Activated naive CD8-positive, alpha-beta T cell treated with anti-CD3 and anti-CD28 coated beads for 36 hours (primary cell): ENCODE measurements around the gene KSR1. TPM values are rescaled to one million over a fixed set of nuclear protein-coding genes. Genes with fewer than 3 reads are reported as not detected.

Experiments
- DNase-seq: peaks from one replicate; pipeline ENCODE4 v3.0.0; 2021
- H3K27ac Mint-ChIP-seq: one replicate; pipeline ENCODE4 v1.8.0; 2022; ENCODE audit warnings: mild to moderate bottlenecking, moderate library complexity, mixed read lengths
- H3K27me3 Mint-ChIP-seq: one replicate; pipeline ENCODE4 v1.8.0; 2022; ENCODE audit warnings: mild to moderate bottlenecking, mixed read lengths
- H3K36me3 Mint-ChIP-seq: one replicate; pipeline ENCODE4 v1.8.0; 2021; ENCODE audit warnings: mild to moderate bottlenecking, mixed read lengths
- H3K4me1 Mint-ChIP-seq: one replicate; pipeline ENCODE4 v1.8.0; 2021; ENCODE audit warnings: mixed read lengths
- H3K4me3 Mint-ChIP-seq: one replicate; pipeline ENCODE4 v1.8.0; 2022; ENCODE audit warnings: mild to moderate bottlenecking, moderate library complexity, mixed read lengths
- H3K9me3 Mint-ChIP-seq: one replicate; pipeline ENCODE4 v1.8.0; 2022; ENCODE audit warnings: mixed read lengths
- total RNA-seq, 2 experiments: library from RNA; stranded (reverse); gene quantifications; one replicate each; pipeline ENCODE4 v1.2.3, GENCODE V29; 2021

KSR1 gene
- total RNA-seq, 2 experiments from 2014 or later: 58.9 to 62.5 TPM

DNA sequence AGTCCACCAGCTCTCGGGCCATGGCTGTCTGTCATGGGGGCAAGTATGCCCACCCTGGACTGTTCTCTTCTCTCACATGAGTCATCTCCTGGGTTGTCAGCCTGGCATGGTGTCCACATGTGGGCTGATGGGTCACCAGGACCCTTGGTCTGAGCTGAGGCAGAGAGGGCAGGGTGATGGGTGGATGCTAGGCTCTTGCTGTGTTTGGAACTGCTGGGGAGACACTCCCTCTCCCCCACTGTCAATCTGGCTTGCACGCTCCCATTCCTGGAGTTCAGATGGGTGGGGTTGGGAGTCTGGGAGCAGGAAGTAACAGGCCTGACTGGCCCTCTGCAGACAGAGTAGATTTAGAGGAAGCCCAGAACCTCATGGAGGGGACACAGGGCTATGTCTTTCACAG is 28.9 kb downstream of the KSR1 start:
- Mint-ChIP-seq H3K9me3 (no peaks in the 10 kb centered on the region), H3K4me1 (peaks cover 36% of the 10 kb centered on the region), H3K4me3 (no peak overlapping the region), H3K27ac (no peak overlapping the region), H3K36me3 (peaks cover 35% of the 10 kb centered on the region), H3K27me3 (no peaks in the 10 kb centered on the region)
- DNase-seq: no peak

DNA sequence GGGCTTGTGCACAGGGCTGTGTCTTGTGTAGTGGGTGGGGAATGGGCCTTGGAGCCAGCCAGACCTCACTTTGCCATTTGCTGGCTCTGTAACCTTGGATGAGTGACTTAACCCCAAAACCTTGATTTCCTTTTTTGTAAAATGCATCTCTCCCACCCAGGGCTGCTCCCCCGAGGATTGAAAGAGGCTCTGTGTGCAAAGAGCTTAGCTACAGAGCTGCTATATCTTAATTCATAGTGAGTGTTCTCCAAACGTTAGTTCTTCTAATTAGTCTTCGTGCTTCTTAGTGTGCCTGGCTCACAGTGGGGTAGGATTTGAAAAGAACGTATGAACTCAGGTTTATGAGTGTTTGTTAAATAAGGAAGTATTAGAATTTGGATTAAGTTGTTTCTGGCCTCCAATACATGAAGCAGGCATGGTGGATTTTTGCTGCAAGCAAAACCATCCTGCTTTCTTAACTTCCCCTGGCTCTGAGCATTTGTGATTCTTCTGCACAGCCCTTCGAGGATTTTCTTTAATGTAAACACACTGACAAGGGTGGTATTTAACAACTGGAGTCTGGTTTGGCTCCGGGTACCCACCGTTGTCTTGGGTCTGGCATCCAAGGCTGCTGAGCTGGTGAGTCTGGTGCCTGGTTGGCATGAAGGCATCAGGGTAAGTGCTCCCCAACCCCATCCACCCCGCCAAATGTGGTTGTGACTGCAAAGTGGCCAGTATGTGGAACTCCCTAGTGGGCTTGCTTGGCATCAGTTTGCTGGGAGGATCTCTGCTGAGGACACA is 29.7 kb downstream of the KSR1 start:
- DNase-seq: no peak
- H3K27me3 Mint-ChIP-seq: no peaks in the 10 kb centered on the region
- H3K4me1 Mint-ChIP-seq: peaks cover 34% of the 10 kb centered on the region
- peaks cover 35% of the 10 kb centered on the region for H3K36me3 Mint-ChIP-seq
- no peak overlapping the region for H3K4me3 Mint-ChIP-seq
- H3K9me3 Mint-ChIP-seq: no peaks in the 10 kb centered on the region
- no peak overlapping the region for H3K27ac Mint-ChIP-seq

DNA sequence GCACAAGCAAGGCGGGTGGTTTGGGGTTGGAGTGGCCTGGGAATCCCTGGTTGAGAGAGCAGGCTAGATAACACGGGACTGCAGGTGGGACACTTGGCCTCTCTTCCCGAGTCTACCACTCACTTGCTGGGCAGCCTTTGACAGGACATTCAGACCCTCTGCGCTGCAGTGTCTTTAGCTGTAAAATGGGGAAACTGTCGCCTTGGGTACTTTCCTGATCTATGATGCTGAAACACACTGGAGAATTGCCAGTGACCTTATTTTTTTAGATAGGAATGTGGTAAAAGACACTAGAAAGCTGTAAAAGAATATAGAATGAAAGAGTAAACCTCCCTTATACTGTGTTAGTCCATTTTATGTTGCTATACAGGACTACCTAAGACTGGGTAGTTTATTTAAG is 30.5 kb downstream of the KSR1 start:
- no peaks in the 10 kb centered on the region for H3K27me3 Mint-ChIP-seq
- DNase-seq: no peak
- H3K9me3 Mint-ChIP-seq: no peaks in the 10 kb centered on the region
- peaks cover 36% of the 10 kb centered on the region for H3K36me3 Mint-ChIP-seq
- H3K27ac Mint-ChIP-seq: no peak overlapping the region
- H3K4me1 Mint-ChIP-seq: peaks cover 33% of the 10 kb centered on the region
- H3K4me3 Mint-ChIP-seq: no peak overlapping the region

DNA sequence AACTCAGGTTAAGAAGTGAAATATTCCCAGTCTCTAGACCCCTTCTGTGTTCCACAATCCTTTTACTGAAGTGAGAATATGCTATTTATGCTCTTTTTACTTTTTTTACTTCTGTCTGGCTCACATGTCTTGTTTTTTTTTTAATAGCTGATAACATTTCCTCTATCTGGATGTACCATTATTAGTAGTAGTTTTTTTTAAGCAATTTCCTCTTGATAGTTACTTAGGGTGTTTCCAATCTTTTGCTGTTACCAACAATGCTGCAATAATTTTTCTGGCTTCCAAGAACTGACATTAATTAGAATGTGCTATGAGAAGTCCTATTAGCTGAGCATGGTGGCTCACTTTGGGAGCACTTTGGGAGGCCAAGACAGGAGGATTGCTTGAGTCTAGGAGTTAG is 32.0 kb downstream of the KSR1 start:
- H3K4me3 Mint-ChIP-seq: no peak overlapping the region

DNA sequence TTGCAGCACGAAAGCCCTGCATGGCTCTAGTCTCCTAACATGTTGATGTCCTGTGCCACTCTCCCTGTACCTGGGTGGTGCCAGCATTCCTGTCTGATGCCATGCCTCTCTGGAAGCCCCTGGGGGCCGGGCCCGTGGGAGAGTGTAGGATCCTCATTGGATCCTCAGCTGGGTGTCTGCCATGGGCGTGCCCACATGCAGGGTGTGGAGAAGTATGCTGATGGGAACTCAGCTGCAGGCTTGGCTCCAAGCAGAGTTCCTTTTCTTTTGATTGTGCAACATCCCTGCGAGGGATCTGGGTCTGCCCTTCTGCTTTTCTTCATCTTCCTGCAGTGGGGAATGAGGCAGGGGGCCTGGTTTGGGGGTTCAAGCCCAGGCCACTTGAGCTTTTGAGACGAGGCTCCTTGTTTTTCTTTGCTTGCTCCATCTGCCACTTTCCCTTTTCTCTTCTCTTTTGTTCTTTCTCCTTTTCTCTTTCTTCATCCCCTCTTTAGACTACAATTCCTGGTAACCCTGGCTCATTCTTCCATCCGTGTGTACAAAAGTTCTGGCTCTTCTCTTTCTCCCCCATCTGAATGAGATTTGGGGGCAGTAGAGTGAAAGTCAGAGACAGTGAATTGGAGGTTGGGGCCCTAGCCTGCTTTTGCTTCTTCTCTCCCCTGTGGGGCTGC is 32.9 kb downstream of the KSR1 start:
- Mint-ChIP-seq H3K4me3 (no peak overlapping the region), H3K36me3 (peaks cover 37% of the 10 kb centered on the region), H3K27me3 (no peaks in the 10 kb centered on the region), H3K4me1 (peaks cover 29% of the 10 kb centered on the region), H3K9me3 (no peaks in the 10 kb centered on the region), H3K27ac (no peak overlapping the region)
- no peak for DNase-seq

More for the DNA sequence above, 32.0 kb downstream of the KSR1 start:
- no peaks in the 10 kb centered on the region for H3K27me3 Mint-ChIP-seq
- DNase-seq: no peak
- no peaks in the 10 kb centered on the region for H3K9me3 Mint-ChIP-seq
- H3K4me1 Mint-ChIP-seq: peaks cover 25% of the 10 kb centered on the region
- H3K36me3 Mint-ChIP-seq: peaks cover 43% of the 10 kb centered on the region
- H3K27ac Mint-ChIP-seq: no peak overlapping the region

DNA sequence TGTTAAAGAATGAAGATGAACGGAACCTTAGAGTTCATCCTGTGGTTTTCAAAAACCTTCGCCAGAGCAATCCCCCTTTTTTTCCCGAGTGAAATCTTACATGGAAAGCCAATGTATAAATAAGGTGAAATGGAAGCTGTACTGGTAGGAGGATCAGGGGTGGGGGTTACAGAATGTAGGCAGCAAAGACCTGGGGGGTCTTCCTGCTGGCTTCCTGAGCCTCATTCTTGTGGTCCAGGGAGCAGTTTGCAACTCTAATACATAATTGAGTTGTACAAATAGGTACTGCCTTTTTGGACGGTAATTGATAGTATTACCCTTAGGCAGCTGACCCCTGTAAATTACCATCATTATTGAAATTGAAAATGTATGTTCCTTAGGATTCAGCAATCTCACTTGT is 34.1 kb downstream of the KSR1 start:
- no peaks in the 10 kb centered on the region for H3K9me3 Mint-ChIP-seq
- H3K4me3 Mint-ChIP-seq: no peak overlapping the region
- DNase-seq: no peak
- H3K27ac Mint-ChIP-seq: no peak overlapping the region
- H3K4me1 Mint-ChIP-seq: peaks cover 29% of the 10 kb centered on the region
- no peaks in the 10 kb centered on the region for H3K27me3 Mint-ChIP-seq
- H3K36me3 Mint-ChIP-seq: peaks cover 32% of the 10 kb centered on the region

DNA sequence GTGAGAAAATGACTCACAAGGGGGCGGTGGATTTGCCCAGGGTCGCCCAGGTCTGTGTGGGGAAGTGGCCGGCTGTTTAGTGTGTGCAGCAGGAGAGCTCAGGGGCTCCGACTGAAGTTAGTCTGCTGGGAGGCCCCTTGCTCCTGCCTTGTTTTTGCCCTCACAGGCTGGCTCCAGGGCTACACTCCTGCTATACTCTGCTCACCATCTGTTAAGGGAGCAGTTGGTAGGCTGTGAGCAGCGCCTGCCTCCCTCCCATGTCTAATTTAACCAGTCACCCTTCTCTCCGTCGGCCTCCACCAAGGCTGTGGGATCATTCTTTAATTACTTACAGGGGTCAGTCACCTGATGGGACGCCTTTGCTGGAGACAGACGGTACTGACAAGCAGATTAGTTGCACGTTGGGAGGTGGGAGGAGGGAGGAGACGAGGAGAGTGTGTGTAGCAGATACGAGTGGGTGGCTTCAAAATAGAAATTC is 35.5 kb downstream of the KSR1 start:
- Mint-ChIP-seq H3K4me1 (peaks cover 34% of the 10 kb centered on the region), H3K27ac (peak overlapping the region; percentile 14), H3K9me3 (no peaks in the 10 kb centered on the region), H3K27me3 (no peaks in the 10 kb centered on the region), H3K36me3 (peaks cover 27% of the 10 kb centered on the region), H3K4me3 (no peak overlapping the region)
- peak; percentile 19 for DNase-seq

DNA sequence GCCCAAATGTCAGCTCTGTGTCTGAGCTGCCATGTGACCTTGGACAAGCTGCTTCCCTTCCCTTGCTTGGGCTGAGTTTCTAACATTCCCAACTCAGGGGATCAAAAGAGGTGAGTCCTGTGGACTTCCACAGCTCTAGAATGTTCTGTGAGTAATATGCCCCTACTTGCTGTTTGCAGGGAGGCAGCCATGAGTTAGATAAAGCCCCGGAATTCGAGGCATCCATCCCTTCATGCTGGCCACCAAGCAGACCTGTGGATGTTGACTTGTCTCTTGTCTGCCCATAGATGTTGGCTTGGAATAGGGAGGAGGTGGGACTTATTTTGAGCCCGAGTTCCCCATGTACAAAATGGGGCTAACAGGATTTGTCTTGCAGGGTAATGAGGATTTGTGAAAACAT is 36.2 kb downstream of the KSR1 start:
- DNase-seq: no peak
- Mint-ChIP-seq H3K9me3 (no peaks in the 10 kb centered on the region), H3K36me3 (peaks cover 21% of the 10 kb centered on the region), H3K4me1 (peaks cover 34% of the 10 kb centered on the region), H3K27me3 (no peaks in the 10 kb centered on the region), H3K4me3 (no peak overlapping the region), H3K27ac (no peak overlapping the region)

DNA sequence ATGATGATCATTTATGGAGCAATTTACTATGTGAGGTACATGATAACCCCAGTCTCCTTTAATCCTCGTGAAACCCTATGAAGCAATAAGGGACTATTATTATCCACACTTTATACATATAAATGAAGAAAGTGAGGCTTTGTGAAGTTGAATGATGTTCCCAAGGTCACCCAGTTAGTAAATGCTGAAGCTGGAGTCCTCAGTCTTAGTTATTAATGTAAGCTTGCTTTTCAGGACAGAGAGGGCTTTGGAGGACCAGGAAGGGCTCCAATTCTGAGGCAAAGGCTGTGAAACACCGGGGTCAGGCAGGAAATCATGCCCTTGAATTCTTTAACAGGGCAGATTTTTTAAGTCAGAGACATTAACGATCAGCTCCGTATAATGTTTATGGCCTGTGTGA is 36.8 kb downstream of the KSR1 start:
- DNase-seq: no peak
- Mint-ChIP-seq H3K27me3 (no peaks in the 10 kb centered on the region), H3K36me3 (peaks cover 17% of the 10 kb centered on the region), H3K4me3 (no peak overlapping the region), H3K9me3 (no peaks in the 10 kb centered on the region), H3K4me1 (peaks cover 34% of the 10 kb centered on the region), H3K27ac (no peak overlapping the region)

DNA sequence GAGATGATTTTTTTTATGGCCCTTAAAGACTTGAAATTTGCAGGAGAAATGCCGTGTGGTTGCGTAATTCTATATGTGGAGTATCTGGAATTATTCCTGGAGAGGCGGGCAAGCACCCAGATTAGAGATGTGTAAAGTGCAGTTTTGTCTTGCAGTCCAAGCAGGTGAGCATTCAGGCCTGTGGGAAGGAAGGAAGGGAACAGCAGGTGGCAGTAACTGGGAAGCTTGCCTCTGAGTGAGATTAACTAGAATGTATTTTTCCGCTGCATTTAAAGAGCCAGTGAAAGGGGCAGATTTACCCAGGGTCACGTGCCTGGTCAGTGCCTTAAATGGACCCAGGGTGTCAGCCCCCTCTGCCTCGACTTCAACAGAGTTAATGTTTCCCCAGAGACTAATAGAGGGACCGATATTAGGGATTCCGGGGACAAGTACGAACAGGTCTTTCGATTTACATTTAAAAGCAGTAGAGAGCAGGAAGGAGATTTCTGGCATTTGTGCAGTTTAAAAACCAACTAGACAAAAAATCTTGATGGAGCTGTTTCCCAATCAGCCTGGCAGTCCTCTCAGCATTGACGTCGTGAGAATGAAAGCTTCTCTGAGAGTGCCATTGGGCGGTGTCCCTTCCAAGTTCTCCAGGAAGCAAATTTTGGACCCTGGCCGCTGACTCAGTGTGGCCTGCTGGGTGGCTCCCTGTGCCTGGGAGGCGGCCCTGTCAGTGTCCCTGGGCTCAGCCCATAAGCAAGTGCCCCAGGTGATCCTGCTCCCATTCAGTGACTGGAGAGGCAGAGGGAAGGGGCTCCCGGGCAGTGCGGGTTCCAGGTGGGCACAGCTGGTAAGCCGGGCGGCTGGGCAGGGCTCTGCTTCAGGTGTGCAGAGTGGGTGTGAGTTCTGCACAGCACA is 38.2 kb downstream of the KSR1 start:
- H3K27ac Mint-ChIP-seq: no peak overlapping the region
- H3K36me3 Mint-ChIP-seq: peaks cover 24% of the 10 kb centered on the region
- H3K4me1 Mint-ChIP-seq: peaks cover 33% of the 10 kb centered on the region
- no peak overlapping the region for H3K4me3 Mint-ChIP-seq
- H3K9me3 Mint-ChIP-seq: peaks cover 1% of the 10 kb centered on the region
- no peaks in the 10 kb centered on the region for H3K27me3 Mint-ChIP-seq
- no peak for DNase-seq

DNA sequence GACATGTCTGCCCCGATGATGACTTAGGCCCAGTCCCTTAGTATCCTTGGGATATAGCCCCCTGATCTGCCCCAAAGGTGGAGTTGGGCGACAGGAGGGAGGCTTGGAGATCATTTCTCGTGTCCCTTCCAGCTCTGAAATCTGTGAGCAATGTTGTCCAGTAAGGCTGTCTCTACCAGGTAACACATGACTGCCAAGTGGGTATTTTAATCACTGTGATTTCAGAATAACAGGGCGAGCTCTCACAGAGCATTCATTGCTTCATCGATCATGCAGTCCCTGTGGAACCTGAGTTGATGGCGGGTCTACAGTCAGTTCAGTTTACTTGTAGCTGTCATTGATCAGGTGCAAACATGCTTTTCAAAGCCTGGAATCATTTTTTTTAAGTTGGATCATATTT is 39.2 kb downstream of the KSR1 start:
- DNase-seq: no peak
- Mint-ChIP-seq H3K27ac (no peak overlapping the region), H3K9me3 (peaks cover 6% of the 10 kb centered on the region), H3K36me3 (peaks cover 31% of the 10 kb centered on the region), H3K4me3 (no peak overlapping the region), H3K27me3 (no peaks in the 10 kb centered on the region), H3K4me1 (peaks cover 29% of the 10 kb centered on the region)

DNA sequence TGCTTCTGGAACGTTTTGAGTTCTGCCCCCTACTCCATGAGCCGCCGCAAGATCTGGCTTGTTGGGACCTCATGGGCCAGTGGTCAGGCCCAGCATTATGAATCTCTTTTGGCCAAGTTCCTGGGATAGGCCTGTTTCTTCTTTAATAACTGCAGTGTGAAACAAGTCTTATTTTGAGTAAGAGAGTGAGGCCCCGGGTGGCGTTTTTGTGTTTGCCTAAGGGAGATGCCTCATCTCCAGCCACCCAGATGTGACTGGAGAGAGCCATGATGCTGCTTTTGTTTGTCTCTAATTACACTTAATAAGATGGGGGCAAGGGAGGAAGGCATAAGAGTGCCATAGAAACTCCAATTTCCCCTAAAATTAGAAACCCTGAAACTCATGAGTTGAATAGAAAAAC is 39.8 kb downstream of the KSR1 start:
- Mint-ChIP-seq H3K27ac (no peak overlapping the region), H3K9me3 (peaks cover 10% of the 10 kb centered on the region), H3K36me3 (peaks cover 36% of the 10 kb centered on the region), H3K4me1 (peaks cover 25% of the 10 kb centered on the region), H3K4me3 (no peak overlapping the region), H3K27me3 (no peaks in the 10 kb centered on the region)
- no peak for DNase-seq

DNA sequence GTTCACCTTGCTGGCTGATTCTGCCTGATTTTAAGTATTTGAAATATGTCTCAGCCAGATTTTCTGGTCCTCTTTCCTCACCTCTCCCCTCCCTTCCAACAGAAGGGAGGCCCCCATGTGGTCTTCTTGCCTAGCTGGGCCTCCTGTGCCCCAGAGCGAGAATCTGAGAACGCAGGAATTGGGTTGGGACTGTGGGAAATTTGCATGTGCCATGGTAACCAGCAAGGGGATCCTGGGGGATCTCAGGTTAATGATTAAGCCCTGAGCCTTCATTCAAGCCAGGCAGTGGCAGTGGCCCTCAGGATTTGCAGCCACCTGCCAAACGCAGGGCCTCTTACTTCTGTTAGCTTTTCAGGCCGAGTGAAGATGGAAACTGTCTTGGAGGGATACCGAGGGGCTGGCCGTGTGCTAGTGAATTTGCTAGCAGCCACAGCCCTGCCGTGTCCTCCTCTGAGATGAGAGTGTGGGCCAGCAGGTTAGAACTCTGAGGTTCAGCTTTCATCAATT is 40.2 kb downstream of the KSR1 start:
- no peak for DNase-seq
- Mint-ChIP-seq H3K27me3 (no peaks in the 10 kb centered on the region), H3K4me3 (no peak overlapping the region), H3K27ac (no peak overlapping the region), H3K36me3 (peaks cover 36% of the 10 kb centered on the region), H3K4me1 (peaks cover 20% of the 10 kb centered on the region), H3K9me3 (peaks cover 10% of the 10 kb centered on the region)

DNA sequence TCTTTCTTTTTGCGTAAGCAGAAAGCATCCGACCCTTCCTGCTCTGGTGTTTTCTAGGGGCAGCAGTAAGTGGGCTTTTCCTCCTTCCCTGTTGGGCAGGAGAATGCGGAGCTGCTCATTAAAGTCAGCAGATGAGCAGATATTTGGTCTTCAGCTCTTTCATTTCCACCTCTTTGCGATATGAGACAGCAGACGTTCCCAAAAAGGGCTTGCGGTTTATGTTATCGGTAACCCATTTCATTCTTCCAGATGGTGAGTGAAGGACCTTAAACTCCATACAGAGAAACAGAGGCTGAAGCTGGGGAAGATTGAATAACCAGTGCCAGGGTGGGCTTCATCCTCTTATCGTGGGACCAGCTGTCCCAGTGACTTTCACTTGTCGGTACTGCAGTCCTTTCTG is 40.7 kb downstream of the KSR1 start:
- Mint-ChIP-seq H3K27ac (no peak overlapping the region), H3K4me1 (peaks cover 16% of the 10 kb centered on the region), H3K36me3 (peaks cover 39% of the 10 kb centered on the region), H3K9me3 (peaks cover 15% of the 10 kb centered on the region), H3K4me3 (no peak overlapping the region), H3K27me3 (no peaks in the 10 kb centered on the region)
- DNase-seq: no peak

DNA sequence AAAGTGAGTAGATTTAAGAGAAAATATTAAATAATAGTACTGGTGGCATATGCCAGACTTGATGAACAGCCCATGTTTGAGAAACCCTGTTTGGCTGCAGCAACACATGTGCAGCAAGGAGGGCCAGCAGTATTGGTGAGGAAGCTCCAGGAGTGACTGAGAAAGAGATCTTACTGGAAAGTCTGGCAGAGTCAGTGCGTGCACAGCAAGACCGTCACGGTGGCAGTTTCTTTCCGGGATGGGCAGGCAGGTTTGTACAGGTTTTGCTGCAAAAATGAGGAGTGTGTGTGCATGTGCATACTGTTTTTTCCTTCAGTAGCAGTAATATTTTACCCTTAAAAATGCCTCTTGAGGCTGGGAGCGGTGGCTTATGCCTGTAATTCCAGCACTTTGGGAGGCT is 41.4 kb downstream of the KSR1 start:
- no peak for DNase-seq

More for the DNA sequence above, 41.4 kb downstream of the KSR1 start:
- Mint-ChIP-seq H3K9me3 (peaks cover 15% of the 10 kb centered on the region), H3K4me3 (no peak overlapping the region), H3K36me3 (peaks cover 40% of the 10 kb centered on the region), H3K27ac (no peak overlapping the region), H3K27me3 (no peaks in the 10 kb centered on the region), H3K4me1 (peaks cover 13% of the 10 kb centered on the region)
